ENCODE measurements around the gene CDC14A.

The CDC14A gene

GRCh38 chr1:100352267-100353070, at the start of gene CDC14A:
CDC14A (plus strand) TSS chr1:100352506; CDS start chr1:100352955, 449 bp downstream.
- DNase-seq = peak; percentile 84
- no peaks in the 10 kb centered on the region for H3K9me3 Mint-ChIP-seq
- peak within 1 kb of the TSS; percentile 98 for H3K4me3 Mint-ChIP-seq
- H3K27me3 Mint-ChIP-seq = no peaks in the 10 kb centered on the region
- peaks cover 44% of the 10 kb centered on the region for H3K36me3 Mint-ChIP-seq (ENCODE audit: low read depth)
- peak within 1 kb of the TSS; percentile 99 for H3K27ac Mint-ChIP-seq
- peaks cover 46% of the 10 kb centered on the region for H3K4me1 Mint-ChIP-seq (ENCODE audit: low read depth)

- Mint-ChIP-seq H3K36me3 (ENCODE audit: low read depth) (no peaks in the 10 kb centered on the region), H3K27me3 (no peaks in the 10 kb centered on the region)
Measured at GRCh38 chr1:100302739-100303138, 49.6 kb upstream of the CDC14A start.

GRCh38 chr1:100304227-100304626, 48.1 kb upstream of the CDC14A start:
- Mint-ChIP-seq H3K27me3 (no peaks in the 10 kb centered on the region), H3K36me3 (ENCODE audit: low read depth) (no peaks in the 10 kb centered on the region), H3K4me1 (ENCODE audit: low read depth) (peaks cover 25% of the 10 kb centered on the region), H3K27ac (no peak overlapping the region), H3K9me3 (no peaks in the 10 kb centered on the region), H3K4me3 (no peak overlapping the region)
- no peak for DNase-seq

More at GRCh38 chr1:100302739-100303138, 49.6 kb upstream of the CDC14A start:
- H3K4me3 Mint-ChIP-seq = no peak overlapping the region
- DNase-seq = no peak
- H3K27ac Mint-ChIP-seq = no peak overlapping the region
- H3K4me1 Mint-ChIP-seq (ENCODE audit: low read depth) = peaks cover 21% of the 10 kb centered on the region
- H3K9me3 Mint-ChIP-seq = no peaks in the 10 kb centered on the region

GRCh38 chr1:100304921-100305320, 47.4 kb upstream of the CDC14A start:
- Mint-ChIP-seq H3K36me3 (ENCODE audit: low read depth) (no peaks in the 10 kb centered on the region), H3K27me3 (no peaks in the 10 kb centered on the region), H3K4me3 (no peak overlapping the region), H3K4me1 (ENCODE audit: low read depth) (peaks cover 18% of the 10 kb centered on the region), H3K27ac (no peak overlapping the region), H3K9me3 (peaks cover 2% of the 10 kb centered on the region)
- DNase-seq = no peak

- H3K27me3 Mint-ChIP-seq = no peaks in the 10 kb centered on the region
- no peak overlapping the region for H3K27ac Mint-ChIP-seq
- H3K4me1 Mint-ChIP-seq (ENCODE audit: low read depth) = peaks cover 18% of the 10 kb centered on the region
- no peak for DNase-seq
- no peaks in the 10 kb centered on the region for H3K36me3 Mint-ChIP-seq (ENCODE audit: low read depth)
- peaks cover 4% of the 10 kb centered on the region for H3K9me3 Mint-ChIP-seq
- no peak overlapping the region for H3K4me3 Mint-ChIP-seq
Measured at GRCh38 chr1:100305954-100306353, 46.4 kb upstream of the CDC14A start.

- DNase-seq = no peak
Measured at GRCh38 chr1:100306735-100307313, 45.5 kb upstream of the CDC14A start.

GRCh38 chr1:100308777-100309176, 43.5 kb upstream of the CDC14A start:
- H3K27me3 Mint-ChIP-seq = no peaks in the 10 kb centered on the region
- no peak overlapping the region for H3K27ac Mint-ChIP-seq
- peaks cover 18% of the 10 kb centered on the region for H3K4me1 Mint-ChIP-seq (ENCODE audit: low read depth)
- no peak for DNase-seq
- H3K36me3 Mint-ChIP-seq (ENCODE audit: low read depth) = no peaks in the 10 kb centered on the region
- H3K4me3 Mint-ChIP-seq = no peak overlapping the region
- H3K9me3 Mint-ChIP-seq = peaks cover 4% of the 10 kb centered on the region

More at GRCh38 chr1:100306735-100307313, 45.5 kb upstream of the CDC14A start:
- Mint-ChIP-seq H3K4me1 (ENCODE audit: low read depth) (peaks cover 18% of the 10 kb centered on the region), H3K36me3 (ENCODE audit: low read depth) (no peaks in the 10 kb centered on the region), H3K9me3 (peaks cover 4% of the 10 kb centered on the region), H3K27me3 (no peaks in the 10 kb centered on the region), H3K27ac (no peak overlapping the region), H3K4me3 (no peak overlapping the region)

GRCh38 chr1:100309863-100310262, 42.4 kb upstream of the CDC14A start:
- Mint-ChIP-seq H3K27me3 (no peaks in the 10 kb centered on the region), H3K4me1 (ENCODE audit: low read depth) (peaks cover 18% of the 10 kb centered on the region), H3K27ac (no peak overlapping the region), H3K36me3 (ENCODE audit: low read depth) (no peaks in the 10 kb centered on the region), H3K4me3 (no peak overlapping the region), H3K9me3 (peaks cover 4% of the 10 kb centered on the region)
- DNase-seq = no peak

GRCh38 chr1:100313382-100313781, 38.9 kb upstream of the CDC14A start:
- H3K36me3 Mint-ChIP-seq (ENCODE audit: low read depth) = no peaks in the 10 kb centered on the region
- H3K4me3 Mint-ChIP-seq = no peak overlapping the region
- peaks cover 16% of the 10 kb centered on the region for H3K9me3 Mint-ChIP-seq
- H3K4me1 Mint-ChIP-seq (ENCODE audit: low read depth) = peaks cover 4% of the 10 kb centered on the region
- DNase-seq = no peak
- no peak overlapping the region for H3K27ac Mint-ChIP-seq
- no peaks in the 10 kb centered on the region for H3K27me3 Mint-ChIP-seq

- Mint-ChIP-seq H3K27ac (no peak overlapping the region), H3K27me3 (no peaks in the 10 kb centered on the region), H3K4me3 (no peak overlapping the region), H3K4me1 (ENCODE audit: low read depth) (no peaks in the 10 kb centered on the region), H3K9me3 (peaks cover 21% of the 10 kb centered on the region), H3K36me3 (ENCODE audit: low read depth) (no peaks in the 10 kb centered on the region)
- no peak for DNase-seq
Measured at GRCh38 chr1:100316622-100317021, 35.7 kb upstream of the CDC14A start.

GRCh38 chr1:100320311-100321099, 31.8 kb upstream of the CDC14A start:
- no peak for DNase-seq
- H3K36me3 Mint-ChIP-seq (ENCODE audit: low read depth) = no peaks in the 10 kb centered on the region

GRCh38 chr1:100321100-100321493, 31.2 kb upstream of the CDC14A start:
- Mint-ChIP-seq H3K36me3 (ENCODE audit: low read depth) (no peaks in the 10 kb centered on the region), H3K9me3 (peaks cover 16% of the 10 kb centered on the region), H3K4me3 (no peak overlapping the region), H3K4me1 (ENCODE audit: low read depth) (peaks cover 12% of the 10 kb centered on the region), H3K27me3 (no peaks in the 10 kb centered on the region), H3K27ac (no peak overlapping the region)
- no peak for DNase-seq

More at GRCh38 chr1:100320311-100321099, 31.8 kb upstream of the CDC14A start:
- Mint-ChIP-seq H3K4me1 (ENCODE audit: low read depth) (peaks cover 12% of the 10 kb centered on the region), H3K9me3 (peaks cover 20% of the 10 kb centered on the region), H3K27ac (no peak overlapping the region), H3K27me3 (no peaks in the 10 kb centered on the region), H3K4me3 (no peak overlapping the region)

- H3K36me3 Mint-ChIP-seq (ENCODE audit: low read depth) = no peaks in the 10 kb centered on the region
- no peak overlapping the region for H3K27ac Mint-ChIP-seq
- H3K4me1 Mint-ChIP-seq (ENCODE audit: low read depth) = peaks cover 12% of the 10 kb centered on the region
- no peaks in the 10 kb centered on the region for H3K27me3 Mint-ChIP-seq
- DNase-seq = no peak
- H3K9me3 Mint-ChIP-seq = peaks cover 13% of the 10 kb centered on the region
- no peak overlapping the region for H3K4me3 Mint-ChIP-seq
Measured at GRCh38 chr1:100321506-100321905, 30.8 kb upstream of the CDC14A start.

- DNase-seq = no peak
Measured at GRCh38 chr1:100322436-100323211, 29.7 kb upstream of the CDC14A start.

More at GRCh38 chr1:100322436-100323211, 29.7 kb upstream of the CDC14A start:
- H3K27ac Mint-ChIP-seq = peak overlapping the region; percentile 47
- H3K27me3 Mint-ChIP-seq = no peaks in the 10 kb centered on the region
- peaks cover 9% of the 10 kb centered on the region for H3K9me3 Mint-ChIP-seq
- no peaks in the 10 kb centered on the region for H3K36me3 Mint-ChIP-seq (ENCODE audit: low read depth)
- peaks cover 12% of the 10 kb centered on the region for H3K4me1 Mint-ChIP-seq (ENCODE audit: low read depth)
- no peak overlapping the region for H3K4me3 Mint-ChIP-seq

Data from activated T-cell treated with anti-CD3 and anti-CD28 coated beads, Interleukin-2, amount 50 U/mL, for 24 hours (primary cell).